Suppressor macrophage treated with lipopolysaccharide for 1 hour (primary cell): ENCODE data around the gene LRRC41.
A peak's percentile ranks its signal among the peaks of the same experiment; 100 is the strongest.
"Not testable (repeated sequence)": the region's sequence is repeated elsewhere in the genome, so short reads cannot be mapped to it uniquely, and the experiment has no call there.

ENCODE experiments used
- DNase-seq, 3 donors: peaks; one replicate each; pipeline ENCODE4 v3.0.0-alpha.2; 2020 to 2022

The LRRC41 gene

DNA sequence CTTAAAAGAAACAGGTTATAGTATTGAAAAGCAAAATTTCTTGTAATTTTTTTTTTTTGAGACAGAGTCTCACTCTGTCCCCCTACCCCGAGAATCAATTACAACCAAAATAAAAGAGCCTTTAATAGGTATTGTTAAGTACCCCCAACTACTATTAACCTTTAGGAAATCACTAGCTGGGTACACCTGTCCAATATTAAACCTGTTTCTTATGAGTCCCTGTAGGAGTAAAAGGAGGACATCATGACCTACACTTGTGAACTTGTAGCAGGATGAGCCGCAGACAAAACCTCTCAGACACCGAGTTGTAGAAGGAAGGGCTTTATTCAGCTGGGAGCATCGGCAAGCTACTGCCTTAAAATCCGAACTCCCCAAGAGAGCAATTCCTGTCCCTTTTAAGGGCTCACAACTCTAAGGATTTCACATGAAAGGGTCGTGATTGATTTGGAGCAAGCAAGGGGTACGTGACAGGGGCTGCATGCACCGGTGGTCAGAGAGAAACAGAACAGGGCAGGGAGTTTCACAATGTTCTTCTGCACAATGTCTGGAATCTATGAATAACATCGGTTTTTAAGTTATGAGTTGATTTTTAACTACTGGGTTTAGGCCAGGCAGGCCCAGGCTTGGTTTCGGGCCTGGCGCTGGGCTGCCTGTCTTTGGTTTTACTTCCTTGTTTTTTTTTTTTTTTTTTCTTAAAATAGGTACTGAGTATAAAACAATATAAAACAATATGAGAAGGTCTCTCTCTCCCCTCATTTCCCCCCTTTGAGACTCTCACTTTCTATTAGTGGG lies 22.1 kb upstream of the LRRC41 start:
- DNase-seq: not testable (repeated sequence)

DNA sequence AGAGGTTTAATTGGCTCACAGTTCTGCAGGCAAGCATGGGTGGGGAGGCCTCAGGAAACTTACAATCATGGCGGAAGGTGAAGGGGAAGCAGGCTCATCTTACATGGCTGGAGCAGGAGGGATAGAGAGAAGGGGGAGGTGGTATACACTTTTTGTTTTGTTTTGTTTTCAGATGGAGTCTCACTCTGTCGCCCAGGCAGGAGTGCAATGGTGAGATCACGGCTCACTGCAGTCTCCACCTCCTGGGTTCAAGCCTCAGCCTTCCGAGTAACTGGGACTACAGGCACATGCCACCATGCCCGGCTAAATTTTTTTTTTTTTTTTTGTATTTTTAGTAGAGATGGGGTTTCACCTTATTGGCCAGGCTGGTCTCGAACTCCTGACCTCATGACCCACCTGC lies 18.8 kb upstream of the LRRC41 start:
- not testable (repeated sequence) for DNase-seq

DNA sequence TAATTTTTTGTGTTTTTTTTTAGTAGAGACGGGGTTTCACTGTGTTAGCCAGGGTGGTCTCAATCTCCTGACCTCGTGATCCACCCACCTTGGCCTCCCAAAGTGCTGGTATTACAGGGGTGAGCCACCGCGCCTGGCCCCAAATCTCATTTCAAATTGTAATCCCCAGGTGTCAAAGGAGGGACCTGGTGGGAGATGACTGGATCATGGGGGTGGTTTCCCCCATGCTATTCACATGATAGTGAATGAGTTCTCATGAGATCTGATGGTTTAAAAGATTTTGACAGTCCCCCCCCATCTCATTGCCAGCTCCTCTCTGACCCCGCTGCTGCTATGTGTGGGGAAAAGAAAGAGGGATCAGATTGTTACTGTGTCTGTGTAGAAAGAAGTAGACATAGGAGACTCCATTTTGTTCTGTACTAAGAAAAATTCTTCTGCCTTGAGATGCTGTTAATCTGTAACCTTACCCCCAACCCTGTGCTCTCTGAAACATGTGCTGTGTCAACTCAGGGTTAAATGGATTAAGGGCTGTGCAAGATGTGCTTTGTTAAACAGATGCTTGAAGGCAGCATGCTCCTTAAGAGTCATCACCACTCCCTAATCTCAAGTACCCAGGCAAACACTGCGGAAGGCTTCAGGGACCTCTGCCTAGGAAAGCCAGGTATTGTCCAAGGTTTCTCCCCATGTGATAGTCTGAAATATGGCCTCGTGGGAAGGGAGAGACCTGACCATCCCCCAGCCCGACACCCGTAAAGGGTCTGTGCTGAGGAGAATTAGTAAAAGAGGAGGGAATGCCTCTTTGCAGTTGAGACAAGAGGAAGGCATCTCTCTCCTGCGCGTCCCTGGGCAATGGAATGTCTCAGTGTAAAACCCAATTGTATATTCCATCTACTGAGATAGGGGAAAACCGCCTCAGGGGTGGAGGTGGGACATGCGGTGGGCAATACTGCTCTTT lies 16.8 kb upstream of the LRRC41 start:
- not testable (repeated sequence) for DNase-seq

DNA sequence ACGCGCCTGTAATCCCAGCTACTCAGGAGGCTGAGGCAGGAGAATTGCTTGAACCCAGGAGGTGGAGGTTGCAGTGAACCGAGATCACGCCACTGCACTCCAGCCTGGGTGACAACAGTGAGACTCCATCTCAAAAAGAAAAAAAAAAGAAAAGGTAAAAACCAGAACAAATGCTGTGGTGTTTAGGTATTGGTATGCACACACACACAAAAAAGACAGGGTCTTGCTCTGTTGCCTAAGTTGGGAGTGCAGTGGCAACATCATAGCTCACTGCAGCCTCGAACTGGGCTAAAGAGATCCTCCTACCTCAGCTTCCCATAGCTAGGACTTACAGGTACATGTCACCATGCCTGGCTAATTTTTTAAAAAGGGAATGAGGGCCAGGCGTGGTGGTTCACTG lies 15.9 kb upstream of the LRRC41 start:
- not testable (repeated sequence) for DNase-seq

DNA sequence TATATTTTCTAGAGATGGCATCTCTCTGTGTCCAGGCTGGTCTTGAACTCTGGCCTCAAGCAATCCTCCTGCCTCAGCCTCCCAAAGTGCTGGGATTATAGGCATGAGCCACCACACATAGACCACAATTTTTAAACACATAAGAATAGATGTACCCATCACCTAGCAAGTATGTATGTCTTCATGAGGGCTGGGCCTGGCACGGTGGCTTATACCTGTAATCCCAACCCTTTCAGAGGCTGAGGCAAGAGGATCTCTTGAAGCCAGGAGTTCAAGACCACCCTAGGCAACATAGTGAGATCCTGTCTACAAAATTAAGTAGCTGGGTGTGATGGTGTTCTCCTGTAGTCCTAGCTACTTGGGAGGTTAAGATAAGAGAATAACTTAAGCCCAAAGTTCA lies 13.9 kb upstream of the LRRC41 start:
- DNase-seq: no peak

DNA sequence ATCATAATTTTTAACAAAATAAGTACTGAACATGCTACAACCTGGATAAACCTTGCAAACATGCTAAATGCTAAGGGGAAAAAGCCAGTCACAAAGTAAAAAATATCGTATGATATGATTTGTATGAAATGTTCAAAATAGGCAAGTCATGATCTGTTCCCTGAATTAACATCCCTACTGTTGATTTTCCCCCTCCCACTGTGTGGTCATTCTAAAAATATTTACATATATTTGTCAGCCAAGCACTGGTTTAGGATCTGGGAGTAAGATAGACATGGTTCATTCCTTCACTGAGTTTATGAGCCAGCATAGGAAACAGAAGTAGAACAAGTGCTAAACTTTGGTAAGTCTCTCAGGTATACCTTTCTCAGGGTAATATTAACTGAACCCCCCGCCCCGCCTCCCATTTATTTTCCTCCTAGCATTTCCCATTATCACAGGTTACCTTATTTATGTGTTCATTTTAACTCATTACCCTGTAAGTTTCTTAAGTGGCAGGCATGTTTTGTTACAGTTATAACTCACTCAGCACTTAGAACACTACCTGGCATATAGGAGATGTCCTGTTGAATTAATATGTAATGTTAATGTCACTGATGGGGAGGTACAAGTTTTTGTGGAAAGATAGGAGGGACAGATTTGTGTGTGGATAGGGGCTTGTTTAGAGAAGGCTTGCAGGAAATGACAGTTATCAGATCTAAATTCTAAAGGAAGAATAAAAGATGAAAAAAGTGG lies 12.4 kb upstream of the LRRC41 start:
- DNase-seq: no peak

DNA sequence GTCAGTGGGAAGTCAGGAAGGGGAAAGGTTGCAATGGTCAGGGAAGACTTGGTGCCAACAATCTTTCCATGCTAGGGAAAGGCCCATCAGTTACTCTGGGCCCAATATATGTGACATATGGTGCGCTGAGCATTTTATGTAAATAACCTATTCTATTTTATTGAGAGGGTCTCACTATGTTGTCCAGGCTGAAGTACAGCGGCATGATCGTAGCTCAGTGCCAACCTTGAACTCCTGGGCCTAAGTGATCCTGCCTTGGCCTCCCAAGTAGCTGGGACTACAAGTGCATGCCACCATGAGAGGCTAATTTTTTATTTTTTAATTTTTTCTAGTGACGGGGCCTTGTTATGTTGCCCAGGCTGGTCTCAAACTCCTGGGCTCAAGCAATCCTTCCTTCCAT lies 6.9 kb upstream of the LRRC41 start:
- no peak for DNase-seq

DNA sequence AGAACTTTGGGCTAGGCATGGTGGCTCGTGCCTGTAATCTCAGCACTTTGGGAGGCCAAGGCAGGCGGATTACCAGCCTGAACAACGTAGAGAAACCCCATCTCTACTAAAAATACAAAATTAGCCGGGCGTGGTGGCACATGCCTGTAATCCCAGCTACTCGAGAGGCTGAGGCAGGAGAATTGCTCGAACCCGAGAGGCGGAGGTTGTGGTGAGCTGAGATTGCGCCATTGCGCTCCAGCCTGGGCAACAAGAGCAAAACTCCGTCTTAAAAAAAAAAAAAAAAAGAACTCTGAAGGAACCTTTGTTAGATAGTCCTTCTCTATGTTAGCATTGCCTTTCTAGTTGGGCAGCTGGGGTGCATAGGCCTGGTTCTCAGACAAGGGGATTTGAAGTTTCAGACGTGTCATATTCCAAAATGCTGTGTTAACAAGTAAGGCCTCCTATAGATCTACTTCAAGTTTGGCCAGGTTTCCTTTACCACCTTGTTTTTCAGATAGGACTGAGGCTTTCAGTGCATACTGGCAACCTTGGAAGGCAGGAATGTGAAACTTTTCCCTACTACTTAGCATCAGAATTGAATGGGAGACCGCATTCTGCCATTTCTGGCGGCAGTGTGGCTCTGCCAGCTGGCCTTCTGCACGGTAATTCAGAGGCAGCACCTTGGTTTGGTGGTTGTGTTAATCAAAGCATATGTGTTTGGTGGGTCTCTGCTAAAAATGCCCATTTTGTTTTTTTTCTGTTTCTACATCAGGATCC lies 6.2 kb upstream of the LRRC41 start:
- DNase-seq: no peak

DNA sequence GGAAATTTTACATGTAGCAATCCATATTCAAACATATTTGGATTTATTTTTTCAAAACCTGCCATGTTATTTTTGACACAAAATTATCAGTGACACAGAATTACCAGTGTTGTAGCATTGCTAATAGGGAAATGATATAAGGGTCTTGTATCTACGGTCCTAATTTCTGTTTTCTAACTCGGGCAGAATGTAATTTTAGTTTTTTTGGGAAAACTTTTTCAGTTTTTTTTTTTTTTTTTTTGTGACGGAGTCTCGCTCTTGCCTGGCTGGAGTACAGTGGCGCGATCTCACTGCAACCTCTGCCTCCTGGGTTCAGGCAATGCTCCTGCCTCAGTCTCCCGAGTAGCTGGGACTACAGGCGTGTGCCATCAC lies 2.7 kb upstream of the LRRC41 start:
- DNase-seq: no peak

DNA sequence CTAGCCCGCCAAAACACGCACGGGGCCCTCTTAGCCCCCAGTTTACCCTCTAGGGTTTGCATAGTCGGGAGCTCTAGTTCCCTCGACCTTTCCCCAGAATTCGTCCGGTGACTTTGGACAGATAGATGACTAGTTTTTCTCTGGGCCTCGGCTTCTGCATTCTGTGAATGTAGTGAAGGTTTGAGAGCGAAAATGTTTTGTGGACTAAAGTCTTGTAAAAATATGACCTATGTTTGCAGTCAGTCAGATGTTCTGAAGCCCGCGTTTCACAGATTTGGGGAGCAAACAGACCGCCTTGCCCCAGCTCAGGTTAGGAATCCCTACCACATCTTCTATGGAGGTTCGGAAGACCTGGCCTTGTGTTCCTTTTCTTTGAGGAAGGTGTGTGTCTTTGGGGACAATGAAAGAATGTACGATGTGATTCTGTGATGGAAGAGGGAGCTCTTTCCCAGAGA lies 483 bp upstream of the LRRC41 start:
- DNase-seq: peak in 2 of 3 donors; percentile 10 to 25

DNA sequence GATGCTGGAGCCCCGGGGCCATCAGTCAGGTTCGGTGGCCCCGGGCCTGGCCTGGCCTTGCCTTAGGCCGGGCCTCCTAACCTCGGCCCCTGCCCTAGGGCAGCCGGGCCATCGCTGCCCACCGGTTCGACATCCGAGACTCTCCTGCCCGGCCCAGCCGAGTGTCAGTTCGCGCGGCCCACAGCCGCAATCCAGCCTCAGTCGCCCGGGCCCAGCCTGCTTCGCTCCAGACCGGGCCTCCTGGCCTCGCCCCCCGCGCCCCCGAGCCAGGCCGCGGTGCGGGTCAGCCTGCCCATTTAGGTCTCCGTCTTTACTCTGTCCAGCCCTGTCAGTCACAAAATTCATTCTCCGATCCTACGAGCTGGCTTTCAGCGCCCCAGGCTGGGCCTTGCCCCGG lies 777 bp downstream of the LRRC41 start:
- peak; percentile 30 to 66 (median 42) for DNase-seq

DNA sequence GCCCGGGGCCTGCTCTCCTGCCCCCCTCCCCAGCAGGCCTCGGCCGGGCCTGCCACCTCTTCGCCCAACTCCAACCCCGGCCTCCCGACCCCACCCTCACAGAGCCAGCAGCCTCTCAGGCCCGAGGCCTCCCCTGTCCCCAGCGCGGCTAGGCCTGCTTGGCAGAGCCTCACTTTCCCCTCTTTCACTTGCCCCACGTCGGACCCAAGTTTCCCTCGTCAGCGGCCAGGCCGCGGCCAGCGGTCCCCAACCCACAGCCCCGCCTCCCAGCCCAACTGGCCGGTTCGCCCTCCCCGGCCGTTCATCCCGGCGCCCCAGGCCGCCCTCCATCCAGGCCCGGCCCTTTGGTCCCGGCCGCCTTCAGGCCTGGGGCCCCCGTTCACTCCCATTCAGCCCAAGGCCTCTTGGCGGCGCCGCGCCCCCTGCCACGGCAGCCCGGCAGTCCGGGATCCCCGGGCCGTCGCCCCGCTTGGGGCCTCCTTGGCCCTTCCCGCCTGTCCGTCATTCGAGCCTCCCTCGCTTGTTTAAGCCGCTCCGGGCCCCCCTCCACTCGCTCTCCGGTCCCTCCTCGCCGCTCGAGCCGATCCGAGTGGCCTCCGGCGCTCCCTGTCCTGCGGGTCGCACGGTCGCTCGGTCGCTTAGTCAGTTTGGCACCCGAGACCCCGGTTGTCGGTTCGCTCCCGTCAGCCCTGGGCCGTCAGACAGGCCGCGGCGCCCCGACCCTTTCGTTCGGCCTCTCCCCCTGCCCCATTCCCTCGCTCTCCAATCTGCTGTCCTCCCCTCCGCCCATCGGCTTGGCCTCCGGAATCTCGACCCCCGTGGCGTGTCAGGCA lies 1.4 kb downstream of the LRRC41 start:
- peak; percentile 73 to 88 (median 74) for DNase-seq

DNA sequence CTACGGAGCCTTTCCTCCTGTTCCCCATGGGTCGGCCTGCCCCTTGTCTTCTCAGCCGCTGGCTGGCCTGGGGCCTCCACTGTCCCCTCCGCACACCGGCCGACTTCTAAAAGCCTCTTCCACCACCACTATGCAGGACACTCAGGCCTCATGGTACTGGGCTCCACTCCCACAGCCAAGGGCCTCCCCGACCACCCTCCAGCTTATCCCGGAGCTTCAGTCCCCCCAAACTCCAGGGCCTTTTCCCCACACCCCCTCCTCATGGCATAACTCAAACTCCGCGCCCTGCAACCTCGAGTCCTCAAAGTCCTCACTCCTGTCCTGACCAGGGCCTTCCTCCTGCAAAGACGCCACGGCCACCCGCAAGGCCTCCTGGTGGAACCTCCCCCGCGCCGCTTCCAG lies 2.0 kb downstream of the LRRC41 start:
- peak in 1 of 3 donors; percentile 34 for DNase-seq

DNA sequence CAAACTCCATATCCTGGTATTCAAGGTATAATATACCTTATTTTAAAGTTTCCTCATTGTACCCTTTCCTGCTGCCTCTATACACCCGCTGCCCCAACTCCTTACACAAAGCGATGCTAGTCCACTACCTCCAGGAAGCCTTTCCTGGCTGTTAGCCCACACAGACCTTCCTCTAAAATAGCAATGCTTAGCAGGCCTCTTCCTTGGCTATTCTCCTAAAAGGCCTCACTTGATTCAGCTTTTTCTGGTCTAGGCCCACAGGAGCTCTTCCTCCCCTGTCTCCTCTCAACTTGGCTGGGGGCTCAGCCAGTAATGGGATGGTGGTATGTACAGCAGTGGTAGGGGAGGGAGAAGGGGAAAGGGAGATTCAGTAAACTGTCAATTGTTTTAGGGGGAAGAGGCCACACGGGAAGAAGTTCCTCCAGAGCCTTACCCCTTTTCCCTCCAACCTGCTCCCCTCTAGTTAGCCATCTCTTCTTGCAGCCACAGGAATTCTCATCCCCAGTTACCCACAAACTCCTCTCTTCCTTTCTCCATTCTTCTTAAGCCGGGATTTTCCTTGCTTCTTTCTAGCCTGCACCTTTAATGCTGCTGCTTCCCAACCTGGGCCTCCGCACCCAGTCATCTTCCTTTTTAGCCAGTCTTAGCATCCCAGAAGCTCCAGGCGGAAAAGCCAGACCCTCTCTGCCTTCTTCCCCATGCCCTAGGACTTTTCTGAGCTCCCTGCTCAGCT lies 2.6 kb downstream of the LRRC41 start:
- DNase-seq: peak in 1 of 3 donors; percentile 13

DNA sequence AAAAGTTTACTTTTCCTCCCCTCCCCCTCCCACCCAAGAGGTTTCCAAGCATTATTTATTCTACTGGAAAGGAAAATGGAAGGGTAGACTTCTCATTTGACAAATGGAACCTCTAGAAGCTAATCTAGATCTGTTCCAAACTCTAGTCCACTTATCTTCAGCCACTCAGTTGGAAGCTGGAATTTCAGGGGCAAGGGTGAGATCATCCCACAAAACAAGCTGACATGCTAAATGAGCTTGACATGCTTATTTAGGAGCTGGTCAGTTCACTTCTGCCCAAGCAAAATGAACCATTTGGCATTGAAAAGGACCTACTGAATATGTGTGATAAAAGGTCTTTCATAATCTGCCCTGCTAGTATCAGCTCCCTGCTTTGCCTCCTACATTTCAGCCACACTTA lies 5.0 kb downstream of the LRRC41 start:
- DNase-seq: no peak

DNA sequence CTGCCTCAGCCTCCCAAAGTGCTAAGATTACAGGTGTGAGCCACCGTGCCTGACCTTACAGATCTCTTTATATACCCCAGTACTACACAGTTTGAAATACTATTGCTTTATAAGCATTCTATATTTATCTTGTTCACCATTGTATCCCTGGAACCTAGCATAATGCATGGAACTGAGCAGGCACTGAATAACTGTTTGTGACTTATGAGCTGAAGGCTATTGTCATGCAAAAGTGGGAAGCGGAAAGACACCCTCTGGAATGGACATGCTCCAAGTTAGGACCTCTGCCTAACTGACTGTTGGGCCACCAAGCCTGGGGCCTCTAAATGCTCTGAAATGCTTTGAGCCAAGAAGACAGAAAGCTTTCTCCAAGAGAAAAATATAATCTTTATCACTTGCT lies 8.1 kb downstream of the LRRC41 start:
- DNase-seq: no peak

DNA sequence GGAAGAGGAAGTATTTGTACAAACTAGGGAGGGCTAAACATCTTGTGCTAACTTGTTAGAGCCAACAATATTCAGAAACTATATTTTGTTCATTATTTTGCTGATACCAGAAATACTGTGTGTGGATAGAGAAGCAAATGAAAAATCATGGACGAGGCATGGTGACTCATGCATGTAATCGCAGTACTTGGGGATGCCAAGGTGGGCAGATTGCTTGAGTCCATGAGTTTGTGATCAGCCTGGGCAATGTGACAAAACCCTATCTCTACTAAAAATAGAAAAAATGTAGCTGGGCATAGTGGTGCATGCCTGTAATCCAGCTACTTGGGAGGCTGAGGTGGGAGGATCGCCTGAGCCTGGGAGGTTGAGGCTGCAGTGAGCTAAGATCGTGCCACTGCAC lies 13.4 kb downstream of the LRRC41 start:
- no peak for DNase-seq

DNA sequence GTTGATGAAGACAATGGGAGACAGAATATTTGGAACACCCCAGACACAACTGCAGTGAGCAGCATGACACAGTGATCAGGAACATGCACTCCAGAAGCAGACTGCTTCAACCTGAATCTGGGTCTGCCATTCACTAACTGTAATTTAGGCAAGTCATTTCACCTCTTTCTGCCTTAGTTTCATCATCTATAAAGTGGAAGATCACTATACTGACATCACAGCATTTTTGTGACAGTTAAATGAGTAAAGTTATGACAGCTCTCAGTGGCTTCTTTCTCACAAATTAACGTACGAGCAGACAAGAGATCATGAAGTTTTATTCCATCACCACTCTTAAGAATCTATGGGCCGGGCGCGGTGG lies 14.3 kb downstream of the LRRC41 start:
- DNase-seq: no peak

DNA sequence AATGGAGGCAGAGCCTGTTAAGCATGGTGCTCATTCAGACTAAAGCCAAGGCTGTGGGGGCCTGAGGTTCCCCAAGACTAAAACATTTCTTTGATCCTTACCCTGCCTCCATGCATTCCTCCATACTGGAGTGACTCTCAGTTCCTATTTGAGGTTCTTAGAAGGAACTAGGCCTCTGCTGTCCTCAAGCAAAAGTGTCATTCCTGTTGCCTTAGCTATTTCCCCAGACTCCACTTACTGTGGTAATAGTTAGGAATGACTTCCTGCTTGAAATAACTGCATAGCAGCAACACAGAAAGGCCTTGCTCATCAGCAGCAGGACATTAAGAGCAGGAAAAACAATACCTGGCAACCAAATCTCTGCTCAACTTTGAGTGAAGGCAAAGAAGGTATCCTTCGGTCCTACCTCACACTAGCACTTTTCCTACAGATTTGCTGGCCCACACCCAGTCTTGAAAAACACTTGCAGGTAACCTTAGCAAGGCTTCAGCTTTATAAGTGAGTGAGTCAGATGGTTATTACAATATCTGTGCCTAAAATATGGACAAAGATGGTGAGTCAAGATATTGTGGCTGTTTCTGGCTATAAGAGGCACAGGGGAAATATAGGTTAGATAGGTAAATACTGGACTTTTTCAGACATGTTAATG lies 14.8 kb downstream of the LRRC41 start:
- peak; percentile 44 to 53 (median 47) for DNase-seq
